Colonic mucosa (tissue), 4 donors: ENCODE data around the gene CNGA3. TPM values are rescaled to one million over a fixed set of nuclear protein-coding genes. Genes with fewer than 3 reads are reported as not detected.
A peak's percentile ranks its signal among the peaks of the same experiment; 100 is the strongest.
"Not testable (repeated sequence)": the region's sequence is repeated elsewhere in the genome, so short reads cannot be mapped to it uniquely, and the experiment has no call there.

Experiments
- DNase-seq: peaks from one replicate; pipeline ENCODE4 v3.0.0-alpha.2; 2020
- H3K27ac ChIP-seq: fragments of 200-600 bp; one replicate; pipeline ENCODE4 v1.8.0; 2021
- H3K27me3 ChIP-seq: fragments of 200-600 bp; one replicate; pipeline ENCODE4 v1.8.0; 2021
- H3K36me3 ChIP-seq: fragments of 200-600 bp; one replicate; pipeline ENCODE4 v1.8.0; 2021
- H3K4me1 ChIP-seq: fragments of 200-600 bp; one replicate; pipeline ENCODE4 v1.8.0; 2021; ENCODE audit warnings: mild to moderate bottlenecking
- H3K4me3 ChIP-seq: fragments of 200-600 bp; one replicate; pipeline ENCODE4 v1.8.0; 2021
- H3K9ac ChIP-seq, 2 donors: one replicate each; pipeline ENCODE4 v1.7.0; 2013; ENCODE audit warnings: control low read depth in 2 of 2, low read depth in 2 of 2, low read length in 2 of 2
- H3K9me3 ChIP-seq: fragments of 200-600 bp; one replicate; pipeline ENCODE4 v1.8.0; 2021
- intact Hi-C: fragments of 100-400 bp; cut with DNase I; formaldehyde crosslinking; loops from one replicate; pipeline ENCODE4 v1.14.1; 2022
- total RNA-seq, 2 donors: library from RNA; stranded (reverse); fragmentation: NEBNext Ultra II Directional in 1 of 2; extraction: Animal tissue kit (Norgen Biotek cat#: 25700) in 1 of 2; gene quantifications; one replicate each; pipeline ENCODE4 v1.2.1, GENCODE V29; 2021
- TF ChIP-seq, protein P1 (sequence below): fragments of 200-600 bp; IDR thresholded peaks from one replicate; pipeline ENCODE4 v1.8.0; 2022; ENCODE audit warnings: antibody characterized with exemption, mild to moderate bottlenecking
- donor health status: healthy.
- donor health status: DM: no; HTN: no; CAD: no.
- donor health status: DM: no; HTN: no; CAD: no.

The CNGA3 gene
- total RNA-seq, 2 donors from 2014 or later = 0.20 to 0.35 TPM

GRCh38 chr2:98408155-98408554 lies 61.9 kb downstream of the CNGA3 start:
- Histone ChIP-seq H3K36me3 (no peaks in the 10 kb centered on the region), H3K27ac (no peak overlapping the region), H3K9ac (no peak overlapping the region), H3K9me3 (no peaks in the 10 kb centered on the region), H3K4me1 (no peaks in the 10 kb centered on the region), H3K4me3 (no peak overlapping the region), H3K27me3 (no peaks in the 10 kb centered on the region)
- intact Hi-C loops = no loop called here
- DNase-seq = no peak
- TF ChIP-seq, protein P1, sequence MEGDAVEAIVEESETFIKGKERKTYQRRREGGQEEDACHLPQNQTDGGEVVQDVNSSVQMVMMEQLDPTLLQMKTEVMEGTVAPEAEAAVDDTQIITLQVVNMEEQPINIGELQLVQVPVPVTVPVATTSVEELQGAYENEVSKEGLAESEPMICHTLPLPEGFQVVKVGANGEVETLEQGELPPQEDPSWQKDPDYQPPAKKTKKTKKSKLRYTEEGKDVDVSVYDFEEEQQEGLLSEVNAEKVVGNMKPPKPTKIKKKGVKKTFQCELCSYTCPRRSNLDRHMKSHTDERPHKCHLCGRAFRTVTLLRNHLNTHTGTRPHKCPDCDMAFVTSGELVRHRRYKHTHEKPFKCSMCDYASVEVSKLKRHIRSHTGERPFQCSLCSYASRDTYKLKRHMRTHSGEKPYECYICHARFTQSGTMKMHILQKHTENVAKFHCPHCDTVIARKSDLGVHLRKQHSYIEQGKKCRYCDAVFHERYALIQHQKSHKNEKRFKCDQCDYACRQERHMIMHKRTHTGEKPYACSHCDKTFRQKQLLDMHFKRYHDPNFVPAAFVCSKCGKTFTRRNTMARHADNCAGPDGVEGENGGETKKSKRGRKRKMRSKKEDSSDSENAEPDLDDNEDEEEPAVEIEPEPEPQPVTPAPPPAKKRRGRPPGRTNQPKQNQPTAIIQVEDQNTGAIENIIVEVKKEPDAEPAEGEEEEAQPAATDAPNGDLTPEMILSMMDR = no peak

DNA sequence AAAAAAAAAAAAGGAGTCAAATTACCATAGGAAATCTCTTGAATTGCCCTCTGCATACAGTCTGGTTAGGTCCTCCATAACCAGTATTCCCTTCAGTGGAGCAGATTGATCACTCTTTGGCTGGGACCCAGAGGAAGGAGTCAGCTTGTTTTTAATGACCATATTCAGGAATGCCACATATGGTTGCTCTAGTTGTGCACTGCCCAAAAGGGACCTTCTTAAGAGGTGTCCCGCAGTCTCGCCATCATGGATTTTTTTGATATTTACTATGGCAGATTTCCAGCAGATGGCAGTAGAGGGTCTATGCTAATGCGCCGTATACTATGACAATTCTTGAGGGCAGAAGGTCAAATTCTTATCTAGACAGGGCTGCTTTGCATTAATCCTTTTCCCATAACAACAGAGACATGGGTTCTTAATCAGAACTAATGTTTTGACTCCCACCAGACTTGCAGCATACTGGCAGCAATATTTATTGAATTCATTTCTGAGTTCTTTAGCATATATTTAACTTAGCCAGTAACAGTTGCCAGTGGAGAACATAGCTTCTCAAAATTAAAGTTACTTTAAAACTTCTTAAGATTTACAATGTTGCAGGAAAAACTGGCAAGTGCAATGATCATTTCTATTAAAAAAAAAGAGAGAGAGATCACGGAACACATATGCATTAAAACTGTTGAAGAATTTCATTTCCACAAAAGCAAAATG lies 66.6 kb downstream of the CNGA3 start:
- intact Hi-C loops = loop anchor here (2.0 to 5.0 kb wide), 2 partner anchors 106 to 189 kb away; no protein-coding TSS in a partner anchor
- peak; percentile 68 for DNase-seq
- H3K9ac ChIP-seq = no peak overlapping the region

GRCh38 chr2:98414246-98414645 lies 68.0 kb downstream of the CNGA3 start:
- not testable (repeated sequence) for H3K27me3 ChIP-seq, H3K27ac ChIP-seq, H3K4me1 ChIP-seq, DNase-seq, H3K9me3 ChIP-seq, H3K36me3 ChIP-seq, H3K4me3 ChIP-seq, H3K9ac ChIP-seq
- intact Hi-C loops = loop anchor here (5.0 kb wide), 1 partner anchor 188 kb away; no protein-coding TSS in a partner anchor

More for the DNA sequence above, 66.6 kb downstream of the CNGA3 start:
- no peaks in the 10 kb centered on the region for H3K9me3 ChIP-seq
- TF ChIP-seq, protein P1 = peak; percentile 57
- no peak overlapping the region for H3K27ac ChIP-seq
- no peaks in the 10 kb centered on the region for H3K36me3 ChIP-seq
- no peak overlapping the region for H3K4me3 ChIP-seq
- no peaks in the 10 kb centered on the region for H3K4me1 ChIP-seq
- H3K27me3 ChIP-seq = no peaks in the 10 kb centered on the region

DNA sequence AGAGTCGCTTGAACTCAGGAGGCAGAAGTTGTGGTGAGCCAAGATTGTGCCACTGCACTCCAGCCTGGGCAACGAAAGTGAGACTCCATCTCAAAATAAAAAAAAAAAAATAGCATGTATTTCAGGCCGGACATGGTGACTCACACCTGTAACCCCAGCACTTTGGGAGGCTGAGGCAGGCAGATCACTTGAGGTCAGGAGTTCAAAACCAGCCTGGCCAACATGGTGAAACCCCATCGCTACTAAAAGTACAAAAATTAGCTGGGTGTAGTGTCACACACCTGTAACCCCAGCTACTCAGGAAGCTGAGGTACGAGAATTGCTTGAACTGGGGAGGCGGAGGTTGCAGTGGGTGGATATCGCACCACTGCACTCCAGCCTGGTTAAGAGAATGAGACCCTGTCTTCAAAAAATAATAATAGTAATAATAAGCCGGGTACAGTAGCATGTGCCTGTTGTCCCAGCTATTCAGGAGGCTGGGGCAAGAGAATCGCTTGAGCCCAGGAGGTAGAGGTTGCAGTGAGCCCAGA lies 69.5 kb downstream of the CNGA3 start:
- H3K9ac ChIP-seq, H3K9me3 ChIP-seq, DNase-seq, H3K27me3 ChIP-seq, H3K4me3 ChIP-seq, H3K4me1 ChIP-seq, H3K36me3 ChIP-seq, H3K27ac ChIP-seq, intact Hi-C loops: not testable (repeated sequence)

- no peaks in the 10 kb centered on the region for H3K36me3 ChIP-seq
- H3K4me1 ChIP-seq = no peaks in the 10 kb centered on the region
- no peak for DNase-seq
- H3K4me3 ChIP-seq = no peak overlapping the region
- H3K27ac ChIP-seq = no peak overlapping the region
- H3K27me3 ChIP-seq = no peaks in the 10 kb centered on the region
- no peak overlapping the region for H3K9ac ChIP-seq
- intact Hi-C loops = no loop called here
- H3K9me3 ChIP-seq = no peaks in the 10 kb centered on the region
- TF ChIP-seq, protein P1 = no peak
Observed at GRCh38 chr2:98416383-98417159, 70.3 kb downstream of the CNGA3 start.

GRCh38 chr2:98419544-98419943 lies 73.3 kb downstream of the CNGA3 start:
- TF ChIP-seq, protein P1 = no peak
- no peak overlapping the region for H3K4me3 ChIP-seq
- intact Hi-C loops = no loop called here
- no peak for DNase-seq
- no peaks in the 10 kb centered on the region for H3K36me3 ChIP-seq
- H3K27me3 ChIP-seq = no peaks in the 10 kb centered on the region
- H3K9me3 ChIP-seq = no peaks in the 10 kb centered on the region
- H3K27ac ChIP-seq = no peak overlapping the region
- H3K4me1 ChIP-seq = no peaks in the 10 kb centered on the region
- no peak overlapping the region for H3K9ac ChIP-seq
